ENCODE measurements around the gene MEX3B.

MEX3B gene

GRCh38 chr15:82045892-82046665 is at the start of gene MEX3B:
TSS of gene MEX3B (minus strand) at chr15:82046018. CDS start at chr15:82045705, 313 bp downstream.
- DNase-seq (ENCODE audit: low read depth, low spot score): peak; percentile 94

GRCh38 chr15:82093774-82094211 is 48.0 kb upstream of the MEX3B start:
- DNase-seq (ENCODE audit: low read depth, low spot score): no peak

- no peak for DNase-seq (ENCODE audit: low read depth, low spot score)
These were observed 47.5 kb upstream of the MEX3B start for GRCh38 chr15:82093325-82093724.

- no peak for DNase-seq (ENCODE audit: low read depth, low spot score)
These were observed 45.9 kb upstream of the MEX3B start for GRCh38 chr15:82091636-82092140.

DNA sequence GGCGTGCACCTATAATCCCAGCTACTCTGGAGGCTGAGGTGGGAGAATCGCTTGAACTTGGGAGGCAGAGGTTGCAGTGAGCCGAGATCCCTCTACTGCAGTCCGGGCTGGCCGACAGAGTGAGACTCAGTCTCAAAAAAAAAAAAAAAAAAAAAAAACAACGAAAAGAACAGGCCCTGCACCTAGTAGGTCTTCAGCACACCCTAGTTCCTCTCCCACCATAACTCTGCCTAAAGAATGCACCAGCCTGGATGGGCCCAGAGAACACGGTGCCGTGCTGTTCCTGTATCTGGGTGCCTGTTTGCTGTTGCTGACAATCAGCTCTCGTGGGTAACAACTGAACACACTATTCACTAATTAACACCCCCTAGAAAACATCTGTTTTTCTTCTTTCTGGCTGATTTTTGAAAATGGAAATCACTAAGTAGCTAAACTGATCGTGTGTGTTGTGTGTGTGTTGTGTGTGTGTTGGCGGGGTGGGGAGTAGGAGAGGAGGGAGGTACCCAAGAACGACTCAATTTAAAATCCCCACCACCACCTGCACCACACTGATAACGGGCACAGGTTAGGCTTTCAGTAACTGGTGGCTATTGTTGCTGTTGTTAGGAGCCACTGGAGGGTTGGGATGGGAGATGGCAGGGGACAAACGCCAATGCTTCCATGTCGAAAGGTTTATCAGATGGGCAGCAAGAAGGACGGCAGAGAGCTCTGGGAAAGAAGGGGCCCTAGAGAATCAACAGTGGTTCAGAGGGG is 40.6 kb upstream of the MEX3B start:
- DNase-seq (ENCODE audit: low read depth, low spot score): no peak

GRCh38 chr15:82081914-82082762 is 36.3 kb upstream of the MEX3B start:
- DNase-seq (ENCODE audit: low read depth, low spot score): no peak

GRCh38 chr15:82080774-82081173 is 35.0 kb upstream of the MEX3B start:
- no peak for DNase-seq (ENCODE audit: low read depth, low spot score)

- peak; percentile 29 for DNase-seq (ENCODE audit: low read depth, low spot score)
These were observed 33.9 kb upstream of the MEX3B start for GRCh38 chr15:82079736-82080135.

- DNase-seq (ENCODE audit: low read depth, low spot score): no peak
These were observed 28.8 kb upstream of the MEX3B start for GRCh38 chr15:82074610-82075009.

- no peak for DNase-seq (ENCODE audit: low read depth, low spot score)
These were observed 27.2 kb upstream of the MEX3B start for GRCh38 chr15:82072926-82073537.

DNA sequence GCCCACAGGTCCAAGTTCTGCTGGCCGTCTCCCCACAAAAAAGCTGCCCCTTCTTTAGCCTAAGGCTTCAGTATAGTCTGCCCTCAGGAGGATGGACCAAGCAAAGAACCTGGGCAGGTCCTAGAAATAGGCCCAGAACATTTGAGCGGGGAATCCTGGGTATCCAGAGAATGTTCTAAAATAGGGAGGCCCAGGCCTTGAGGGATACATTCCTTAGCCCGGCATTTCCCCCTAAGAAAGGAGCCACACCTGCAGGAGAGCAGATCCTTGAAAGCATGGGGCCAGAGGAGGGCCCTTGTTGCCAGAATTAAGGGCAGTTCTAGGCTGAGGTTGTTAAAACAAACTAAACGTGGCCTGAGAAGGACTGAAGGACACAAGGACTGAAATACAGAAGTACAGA is 20.6 kb upstream of the MEX3B start:
- no peak for DNase-seq (ENCODE audit: low read depth, low spot score)

DNA sequence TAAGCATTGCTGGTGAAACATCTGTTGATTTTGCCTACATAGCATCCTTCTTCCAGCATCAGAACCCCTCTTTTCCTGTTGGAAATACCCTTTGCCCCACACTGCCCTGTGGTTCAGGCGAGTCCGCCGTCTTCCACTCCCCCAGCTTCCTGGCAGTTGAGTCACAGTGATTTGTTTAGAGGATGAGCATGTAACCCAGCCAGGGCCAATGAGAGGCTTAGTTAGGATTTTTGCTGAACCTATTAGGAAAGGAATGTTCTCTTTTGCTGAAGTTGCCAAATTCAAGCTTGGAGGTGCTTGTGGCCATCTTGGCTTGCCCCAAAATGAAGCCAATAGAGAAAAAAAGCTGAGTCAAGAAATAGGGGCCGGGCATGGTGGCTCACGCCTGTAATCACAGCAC is 19.0 kb upstream of the MEX3B start:
- DNase-seq (ENCODE audit: low read depth, low spot score): no peak

GRCh38 chr15:82062479-82063454 is 16.9 kb upstream of the MEX3B start:
- DNase-seq (ENCODE audit: low read depth, low spot score): no peak

- DNase-seq (ENCODE audit: low read depth, low spot score): no peak
These were observed 15.0 kb upstream of the MEX3B start for GRCh38 chr15:82060817-82061216.

DNA sequence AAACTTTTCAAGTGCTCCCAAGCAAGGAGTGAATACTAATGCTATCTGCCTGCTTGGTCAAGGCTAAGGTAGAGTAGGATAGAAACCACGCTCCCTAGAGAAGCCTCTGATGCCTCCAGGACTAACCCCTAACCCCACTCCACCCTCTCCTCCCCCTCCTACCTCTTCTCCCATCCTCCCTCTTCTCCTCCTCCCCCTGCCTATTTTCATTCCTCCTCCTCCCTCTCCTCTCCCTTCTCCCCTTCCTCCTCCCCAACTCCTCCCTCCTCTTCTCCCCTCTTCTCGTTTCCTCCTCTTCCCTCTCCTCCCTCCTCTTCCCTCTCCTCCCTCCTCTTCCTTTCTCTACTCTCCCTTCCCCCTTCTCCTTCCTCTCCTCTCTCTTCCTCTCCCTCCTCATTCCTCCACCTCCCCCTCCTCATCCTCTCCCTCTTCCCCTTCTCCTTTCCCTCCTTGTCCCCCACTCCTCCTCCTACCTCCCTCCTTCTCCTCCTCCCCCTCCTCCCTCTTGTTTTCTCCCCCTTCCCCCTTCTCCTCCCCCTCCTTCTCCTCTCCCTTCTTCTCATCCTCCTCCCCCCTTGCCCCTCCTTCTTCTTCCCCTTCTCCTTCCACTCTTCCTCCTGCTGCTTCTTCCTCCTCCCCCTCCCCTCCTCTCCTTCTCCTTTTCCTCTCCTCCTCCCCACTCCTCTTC is 12.8 kb upstream of the MEX3B start:
- no peak for DNase-seq (ENCODE audit: low read depth, low spot score)

DNA sequence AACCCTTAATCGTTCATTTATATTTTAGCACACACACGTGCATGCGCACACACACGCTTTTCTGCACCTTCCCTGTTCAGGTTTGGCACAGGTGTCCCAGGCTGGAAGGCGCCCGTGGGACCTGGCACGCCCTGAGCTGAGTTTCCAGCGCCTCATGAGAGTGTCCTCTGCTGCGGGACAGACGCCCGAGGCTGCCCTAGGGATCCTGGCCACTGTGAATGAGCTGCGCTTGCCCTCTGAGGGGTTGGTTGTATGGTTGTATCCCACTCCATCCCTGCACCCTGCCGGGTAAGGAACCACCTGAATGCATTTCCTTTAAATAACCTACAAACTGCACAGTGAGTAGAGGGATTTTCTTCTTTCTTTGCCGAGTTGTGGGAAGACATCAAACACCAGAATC is 12.2 kb upstream of the MEX3B start:
- no peak for DNase-seq (ENCODE audit: low read depth, low spot score)

GRCh38 chr15:82056958-82057823 is 11.4 kb upstream of the MEX3B start:
- no peak for DNase-seq (ENCODE audit: low read depth, low spot score)

DNA sequence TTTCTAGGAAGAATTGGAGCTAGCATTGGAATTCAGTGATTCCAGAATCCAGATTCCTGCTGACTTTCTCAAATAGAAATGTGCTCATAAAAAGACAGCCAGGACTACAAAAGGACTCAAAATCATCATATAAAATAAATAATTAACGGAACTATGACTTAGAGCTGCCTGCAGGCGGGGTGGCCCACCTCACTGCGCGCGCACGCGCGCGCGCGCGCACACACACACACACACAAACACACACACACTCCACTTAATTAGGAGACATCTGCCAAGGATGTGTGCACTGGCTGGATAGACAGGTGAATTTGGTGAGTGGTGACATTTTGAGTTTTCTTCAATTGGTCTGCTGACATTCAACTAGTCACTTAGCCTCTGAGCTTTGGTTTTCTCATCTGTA is 6.9 kb upstream of the MEX3B start:
- no peak for DNase-seq (ENCODE audit: low read depth, low spot score)

GRCh38 chr15:82051664-82052063 is 5.8 kb upstream of the MEX3B start:
- DNase-seq (ENCODE audit: low read depth, low spot score): no peak

Data from brain pericyte (primary cell).